ENCODE data around the gene CDC42BPA. TPM values are rescaled to one million over a fixed set of nuclear protein-coding genes. Genes with fewer than 3 reads are reported as not detected.

Gene CDC42BPA
- total and polyA plus RNA-seq, 9 of the 15 experiments (the other 6 are each of a cell fraction or from before 2014, with no cell fraction given) = 8.0 to 77.5 (median 52.1) TPM

- ChIA-PET CTCF (ENCODE audit: low intra/inter-chr PET ratio) (no interaction called here), POLR2A (interaction anchor here (0.7 kb wide), 1 partner anchor 402 kb away, joined by 4 read pairs; no protein-coding TSS in a partner anchor)
- peaks cover 2% of the 10 kb centered on the region; the same call in 1 of the 3 replicates for H3K36me3 ChIP-seq (ENCODE audit: control insufficient read depth, insufficient read depth, low read length)
- no peak overlapping the region for H3K27ac ChIP-seq (ENCODE audit: extremely low read depth, low read depth, low read length)
- BruUV-seq (replicated peaks) = no TSS peak
- ATAC-seq (no peak), FAIRE-seq (no peak), DNase-seq (ENCODE audit: extremely low read depth in 1 of 4, low spot score in 3 of 4) (no peak)
- intact Hi-C loops (cut with micrococcal nuclease) = no loop called here
- in situ Hi-C loops (cut with MboI) = no loop called here
- no peaks in the 10 kb centered on the region for H3K79me2 ChIP-seq (ENCODE audit: control insufficient read depth, insufficient read depth, low read length)
- peaks cover 4% of the 10 kb centered on the region for H3K9me1 ChIP-seq (ENCODE audit: control insufficient read depth, insufficient read depth, low read length)
- WGBS (ENCODE audit: insufficient coverage, low coverage, missing lambda C conversion rate) = 89% methylated on average over 16 of the region's 21 CpGs
- no peak overlapping the region for H2AFZ ChIP-seq (ENCODE audit: low read depth, low read length)
- no peaks in the 10 kb centered on the region; the same call in 1 of the 2 replicates for H4K20me1 ChIP-seq (replicated peaks; ENCODE audit: control insufficient read depth, insufficient read depth, low read length)
- H3K4me3 ChIP-seq = no peak overlapping the region
- H3K27me3 ChIP-seq (ENCODE audit: control insufficient read depth in 2 of 2, insufficient read depth in 2 of 2, low read length in 2 of 2) = no peaks in the 10 kb centered on the region
- H3K4me1 ChIP-seq (replicated peaks in 1 of 2; ENCODE audit: control insufficient read depth in 2 of 2, insufficient read depth in 2 of 2, low read length in 2 of 2) = peaks cover 0 to 21% of the 10 kb centered on the region in 2 experiments; a peak in 1 of 5 replicates
- no peak overlapping the region for H3K4me2 ChIP-seq (ENCODE audit: insufficient read depth, low read length)
- no peaks in the 10 kb centered on the region for H3K9me3 ChIP-seq (replicated peaks; ENCODE audit: control insufficient read depth, insufficient read depth, low read depth, low read length)
- no peak overlapping the region; a peak in 1 of 4 replicates for H3K9ac ChIP-seq (ENCODE audit: insufficient read depth in 1 of 2, low read depth in 2 of 2, low read length in 2 of 2)
- no peak for TF ChIP-seq EWSR1 (IDR thresholded peaks at IDR 0.05; ENCODE audit: borderline replicate concordance, low read depth, partially characterized antibody)
- no peak for TF ChIP-seq RREB1 (CRISPR knock-in tag; IDR thresholded peaks at IDR 0.05)
- no peak for TF ChIP-seq ZNF212 (CRISPR knock-in tag; IDR thresholded peaks at IDR 0.05)
- TF ChIP-seq HNRNPLL (IDR thresholded peaks at IDR 0.05; ENCODE audit: low read depth, low read length, poor library complexity, severe bottlenecking) = no peak
- no peak for TF ChIP-seq ZEB2 (IDR thresholded peaks at IDR 0.05)
- TF ChIP-seq ZKSCAN8 (CRISPR knock-in tag; IDR thresholded peaks at IDR 0.05) = no peak
- no peak for TF ChIP-seq PRMT5 (CRISPR knock-in tag; IDR thresholded peaks at IDR 0.05)
- TF ChIP-seq KDM1A (IDR thresholded peaks at IDR 0.05) = no peak
- no peak for TF ChIP-seq ZNF79 (CRISPR knock-in tag; IDR thresholded peaks at IDR 0.05; ENCODE audit: low read depth)
- TF ChIP-seq SAFB (IDR thresholded peaks at IDR 0.05; ENCODE audit: borderline replicate concordance, low read depth, low read length) = no peak
- TF ChIP-seq NR2C2 (CRISPR knock-in tag; IDR thresholded peaks at IDR 0.05) = no peak
- no peak for TF ChIP-seq NR2C2 (tag; IDR thresholded peaks at IDR 0.05)
- TF ChIP-seq THAP7 (CRISPR knock-in tag; IDR thresholded peaks at IDR 0.05) = no peak
- TF ChIP-seq SFPQ (IDR thresholded peaks at IDR 0.05; ENCODE audit: low read depth, low read length) = no peak
- TF ChIP-seq TGIF2 (CRISPR knock-in tag; IDR thresholded peaks at IDR 0.05) = no peak
Measured at GRCh38 chr1:226976978-226977642, 341.2 kb downstream of the CDC42BPA start.
